Measurements from ENCODE around the gene CAMP.

The CAMP gene

DNA sequence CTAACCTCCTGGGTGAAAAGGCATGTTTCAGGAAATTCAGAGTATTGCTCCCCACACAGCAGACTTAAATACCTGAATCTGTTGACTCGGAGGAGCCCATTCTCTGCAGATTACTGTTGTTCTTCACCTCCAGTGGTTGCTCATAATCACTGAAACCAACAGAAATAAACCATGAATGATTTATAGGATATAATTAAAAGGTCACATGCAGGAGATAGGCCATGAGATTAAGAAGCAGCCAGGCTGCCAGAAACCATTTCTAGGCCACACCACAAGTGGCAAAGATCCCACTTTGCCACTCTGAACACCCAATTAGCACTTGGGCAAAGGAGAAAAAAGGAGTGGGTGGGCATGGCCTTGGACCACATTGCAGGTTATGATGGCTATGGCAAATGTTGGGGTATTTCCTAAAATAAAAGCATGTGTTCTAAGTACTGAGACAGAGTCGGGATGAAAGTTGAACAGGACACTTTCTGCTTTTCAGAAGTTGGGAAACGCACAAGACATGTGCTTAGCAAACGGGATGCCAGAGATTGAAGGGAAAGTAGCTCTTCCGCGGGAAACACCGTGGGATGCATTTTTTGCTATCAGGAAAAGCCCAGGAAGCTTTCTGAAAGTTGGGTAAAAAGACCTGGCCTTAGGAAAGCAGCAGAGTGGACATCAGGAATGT, 36.5 kb upstream of the CAMP start:
- TF ChIP-seq, protein P1, sequence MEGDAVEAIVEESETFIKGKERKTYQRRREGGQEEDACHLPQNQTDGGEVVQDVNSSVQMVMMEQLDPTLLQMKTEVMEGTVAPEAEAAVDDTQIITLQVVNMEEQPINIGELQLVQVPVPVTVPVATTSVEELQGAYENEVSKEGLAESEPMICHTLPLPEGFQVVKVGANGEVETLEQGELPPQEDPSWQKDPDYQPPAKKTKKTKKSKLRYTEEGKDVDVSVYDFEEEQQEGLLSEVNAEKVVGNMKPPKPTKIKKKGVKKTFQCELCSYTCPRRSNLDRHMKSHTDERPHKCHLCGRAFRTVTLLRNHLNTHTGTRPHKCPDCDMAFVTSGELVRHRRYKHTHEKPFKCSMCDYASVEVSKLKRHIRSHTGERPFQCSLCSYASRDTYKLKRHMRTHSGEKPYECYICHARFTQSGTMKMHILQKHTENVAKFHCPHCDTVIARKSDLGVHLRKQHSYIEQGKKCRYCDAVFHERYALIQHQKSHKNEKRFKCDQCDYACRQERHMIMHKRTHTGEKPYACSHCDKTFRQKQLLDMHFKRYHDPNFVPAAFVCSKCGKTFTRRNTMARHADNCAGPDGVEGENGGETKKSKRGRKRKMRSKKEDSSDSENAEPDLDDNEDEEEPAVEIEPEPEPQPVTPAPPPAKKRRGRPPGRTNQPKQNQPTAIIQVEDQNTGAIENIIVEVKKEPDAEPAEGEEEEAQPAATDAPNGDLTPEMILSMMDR (IDR thresholded peaks at IDR 0.05; ENCODE audit: extremely low read depth, insufficient read depth, missing control alignments), result no peak
- DNase-seq (ENCODE audit: low spot score), result no peak
- in situ Hi-C loops (cut with MboI; ENCODE audit: low pct_unique_long_range_greater_than_20kb, low sequenced_read_pairs, unreplicated experiment), result no loop called here

- DNase-seq (ENCODE audit: low spot score), result no peak
- TF ChIP-seq, protein P1 (IDR thresholded peaks at IDR 0.05; ENCODE audit: extremely low read depth, insufficient read depth, missing control alignments), result no peak
- in situ Hi-C loops (cut with MboI; ENCODE audit: low pct_unique_long_range_greater_than_20kb, low sequenced_read_pairs, unreplicated experiment), result no loop called here
Observed at GRCh38 chr3:48187301-48187578, 36.1 kb upstream of the CAMP start.

GRCh38 chr3:48187579-48188265, 35.6 kb upstream of the CAMP start:
- peak; percentile 54 for DNase-seq (ENCODE audit: low spot score)
- TF ChIP-seq, protein P1 (IDR thresholded peaks at IDR 0.05; ENCODE audit: extremely low read depth, insufficient read depth, missing control alignments), result no peak
- in situ Hi-C loops (cut with MboI; ENCODE audit: low pct_unique_long_range_greater_than_20kb, low sequenced_read_pairs, unreplicated experiment), result no loop called here

- peak; percentile 98 for DNase-seq (ENCODE audit: low spot score)
- TF ChIP-seq, protein P1 (IDR thresholded peaks at IDR 0.05; ENCODE audit: extremely low read depth, insufficient read depth, missing control alignments), result no peak
- in situ Hi-C loops (cut with MboI; ENCODE audit: low pct_unique_long_range_greater_than_20kb, low sequenced_read_pairs, unreplicated experiment), result no loop called here
Observed at GRCh38 chr3:48188266-48189201, 34.8 kb upstream of the CAMP start, which contains the start of gene CDC25A. CDC25A (minus strand) TSS chr3:48188417; CDS start chr3:48187947, 470 bp downstream.

DNA sequence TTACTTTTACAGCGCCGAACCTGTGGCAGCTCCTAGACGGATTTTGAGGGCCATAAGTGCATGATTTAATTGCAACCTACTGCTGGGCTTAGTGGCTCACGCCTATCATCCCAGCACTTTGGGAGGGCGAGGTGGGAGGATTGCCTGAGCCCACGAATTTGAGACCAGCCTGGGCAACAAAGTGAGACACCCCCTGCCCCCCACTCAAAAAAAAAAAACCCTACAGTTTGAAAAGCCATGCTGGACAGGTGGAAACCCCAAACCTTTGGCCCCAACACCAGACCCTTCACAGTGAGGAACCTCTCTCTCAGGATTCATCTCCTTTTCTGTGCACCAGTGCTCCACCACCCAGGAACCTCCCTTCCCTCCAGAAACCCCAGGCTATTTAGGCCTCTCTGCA, 34.0 kb upstream of the CAMP start:
- in situ Hi-C loops (cut with MboI; ENCODE audit: low pct_unique_long_range_greater_than_20kb, low sequenced_read_pairs, unreplicated experiment), result no loop called here
- DNase-seq (ENCODE audit: low spot score), result no peak
- TF ChIP-seq, protein P1 (IDR thresholded peaks at IDR 0.05; ENCODE audit: extremely low read depth, insufficient read depth, missing control alignments), result no peak

DNA sequence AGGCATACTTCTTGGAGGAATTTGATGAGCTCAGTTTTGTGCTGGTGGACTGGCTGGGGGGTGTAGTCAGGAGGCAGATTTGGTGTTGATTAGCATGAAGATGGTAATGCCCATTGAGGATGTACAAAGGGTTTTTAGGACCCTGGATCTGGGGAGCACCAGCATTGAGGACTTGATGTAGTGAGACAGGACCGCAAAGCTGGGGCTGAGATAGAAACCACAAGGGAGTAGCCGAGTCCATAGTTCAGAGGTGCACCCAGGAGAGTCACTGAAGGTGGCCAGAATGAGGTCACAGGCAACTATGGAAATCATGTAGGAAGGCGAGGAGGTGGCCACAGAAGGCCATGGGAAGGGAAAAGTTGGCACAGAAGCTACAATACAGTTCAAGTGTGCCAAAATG, 32.4 kb upstream of the CAMP start:
- in situ Hi-C loops (cut with MboI; ENCODE audit: low pct_unique_long_range_greater_than_20kb, low sequenced_read_pairs, unreplicated experiment), result loop anchor here (10.0 kb wide), 1 partner anchor 244 kb away; the partner anchor contains the start of gene PLXNB1
- TF ChIP-seq, protein P1 (IDR thresholded peaks at IDR 0.05; ENCODE audit: extremely low read depth, insufficient read depth, missing control alignments), result no peak
- no peak for DNase-seq (ENCODE audit: low spot score)
